ENCODE results near the gene BBS2.

The BBS2 gene, protein sequence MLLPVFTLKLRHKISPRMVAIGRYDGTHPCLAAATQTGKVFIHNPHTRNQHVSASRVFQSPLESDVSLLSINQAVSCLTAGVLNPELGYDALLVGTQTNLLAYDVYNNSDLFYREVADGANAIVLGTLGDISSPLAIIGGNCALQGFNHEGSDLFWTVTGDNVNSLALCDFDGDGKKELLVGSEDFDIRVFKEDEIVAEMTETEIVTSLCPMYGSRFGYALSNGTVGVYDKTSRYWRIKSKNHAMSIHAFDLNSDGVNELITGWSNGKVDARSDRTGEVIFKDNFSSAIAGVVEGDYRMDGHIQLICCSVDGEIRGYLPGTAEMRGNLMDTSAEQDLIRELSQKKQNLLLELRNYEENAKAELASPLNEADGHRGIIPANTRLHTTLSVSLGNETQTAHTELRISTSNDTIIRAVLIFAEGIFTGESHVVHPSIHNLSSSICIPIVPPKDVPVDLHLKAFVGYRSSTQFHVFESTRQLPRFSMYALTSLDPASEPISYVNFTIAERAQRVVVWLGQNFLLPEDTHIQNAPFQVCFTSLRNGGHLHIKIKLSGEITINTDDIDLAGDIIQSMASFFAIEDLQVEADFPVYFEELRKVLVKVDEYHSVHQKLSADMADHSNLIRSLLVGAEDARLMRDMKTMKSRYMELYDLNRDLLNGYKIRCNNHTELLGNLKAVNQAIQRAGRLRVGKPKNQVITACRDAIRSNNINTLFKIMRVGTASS

DNA sequence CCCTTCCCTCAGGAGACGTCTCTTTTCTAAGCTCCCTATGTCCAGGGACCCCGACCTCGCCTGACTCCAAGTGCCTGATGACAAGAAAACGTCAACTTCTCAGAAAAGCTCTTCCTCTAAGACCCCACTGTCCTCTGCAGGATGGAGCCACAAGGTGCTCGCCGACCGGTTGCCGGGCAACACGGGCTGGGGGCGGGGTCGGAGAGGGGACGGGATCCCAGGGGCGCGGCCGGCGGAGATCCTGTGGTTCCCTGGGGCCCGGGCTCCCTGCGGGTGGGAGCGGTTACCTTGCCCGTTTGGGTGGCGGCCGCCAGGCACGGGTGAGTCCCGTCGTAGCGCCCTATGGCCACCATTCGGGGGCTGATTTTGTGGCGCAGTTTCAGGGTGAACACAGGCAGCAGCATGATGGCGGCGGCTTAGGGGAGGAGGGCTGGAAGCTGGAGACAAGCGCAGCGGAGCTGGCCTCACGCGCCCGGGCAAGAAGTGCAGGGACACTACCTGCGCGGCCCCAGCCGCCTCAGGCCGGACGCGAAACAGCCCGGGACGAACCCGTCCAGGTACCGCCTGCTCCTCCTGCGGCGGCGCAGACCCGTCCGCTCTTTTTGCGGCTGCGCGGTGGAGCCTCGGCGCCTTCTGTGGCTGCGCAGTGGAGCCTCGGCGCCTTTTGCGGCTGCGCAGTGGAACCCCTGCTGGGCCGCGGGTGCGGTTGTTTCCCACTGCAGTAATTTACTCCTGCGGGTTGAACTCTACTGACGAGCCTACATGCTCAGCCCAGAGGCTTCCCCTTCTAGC, at the start of gene BBS2:
TSS of gene BBS2 (minus strand) at position 566 of the 792 bp plus-strand sequence. CDS start at position 404, 162 bp downstream.
- Histone ChIP-seq H3K9me3 (ENCODE audit: severe bottlenecking) (no peaks in the 10 kb centered on the region), H3K36me3 (ENCODE audit: low read depth) (no peaks in the 10 kb centered on the region), H3K4me3 (ENCODE audit: severe bottlenecking) (peak within 1 kb of the TSS; percentile 81), H3K4me1 (ENCODE audit: insufficient read depth, poor library complexity, severe bottlenecking) (peaks cover 22% of the 10 kb centered on the region), H3K27me3 (ENCODE audit: insufficient read depth, poor library complexity, severe bottlenecking) (no peaks in the 10 kb centered on the region), H3K27ac (ENCODE audit: poor library complexity, severe bottlenecking) (peak within 1 kb of the TSS; percentile 61)
- peak; percentile 92 for ATAC-seq (ENCODE audit: low read depth)
- DNase-seq (ENCODE audit: low spot score), result peak; percentile 89
- TF ChIP-seq, protein P1, sequence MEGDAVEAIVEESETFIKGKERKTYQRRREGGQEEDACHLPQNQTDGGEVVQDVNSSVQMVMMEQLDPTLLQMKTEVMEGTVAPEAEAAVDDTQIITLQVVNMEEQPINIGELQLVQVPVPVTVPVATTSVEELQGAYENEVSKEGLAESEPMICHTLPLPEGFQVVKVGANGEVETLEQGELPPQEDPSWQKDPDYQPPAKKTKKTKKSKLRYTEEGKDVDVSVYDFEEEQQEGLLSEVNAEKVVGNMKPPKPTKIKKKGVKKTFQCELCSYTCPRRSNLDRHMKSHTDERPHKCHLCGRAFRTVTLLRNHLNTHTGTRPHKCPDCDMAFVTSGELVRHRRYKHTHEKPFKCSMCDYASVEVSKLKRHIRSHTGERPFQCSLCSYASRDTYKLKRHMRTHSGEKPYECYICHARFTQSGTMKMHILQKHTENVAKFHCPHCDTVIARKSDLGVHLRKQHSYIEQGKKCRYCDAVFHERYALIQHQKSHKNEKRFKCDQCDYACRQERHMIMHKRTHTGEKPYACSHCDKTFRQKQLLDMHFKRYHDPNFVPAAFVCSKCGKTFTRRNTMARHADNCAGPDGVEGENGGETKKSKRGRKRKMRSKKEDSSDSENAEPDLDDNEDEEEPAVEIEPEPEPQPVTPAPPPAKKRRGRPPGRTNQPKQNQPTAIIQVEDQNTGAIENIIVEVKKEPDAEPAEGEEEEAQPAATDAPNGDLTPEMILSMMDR (IDR thresholded peaks at IDR 0.05; ENCODE audit: poor library complexity, severe bottlenecking), result no peak

DNA sequence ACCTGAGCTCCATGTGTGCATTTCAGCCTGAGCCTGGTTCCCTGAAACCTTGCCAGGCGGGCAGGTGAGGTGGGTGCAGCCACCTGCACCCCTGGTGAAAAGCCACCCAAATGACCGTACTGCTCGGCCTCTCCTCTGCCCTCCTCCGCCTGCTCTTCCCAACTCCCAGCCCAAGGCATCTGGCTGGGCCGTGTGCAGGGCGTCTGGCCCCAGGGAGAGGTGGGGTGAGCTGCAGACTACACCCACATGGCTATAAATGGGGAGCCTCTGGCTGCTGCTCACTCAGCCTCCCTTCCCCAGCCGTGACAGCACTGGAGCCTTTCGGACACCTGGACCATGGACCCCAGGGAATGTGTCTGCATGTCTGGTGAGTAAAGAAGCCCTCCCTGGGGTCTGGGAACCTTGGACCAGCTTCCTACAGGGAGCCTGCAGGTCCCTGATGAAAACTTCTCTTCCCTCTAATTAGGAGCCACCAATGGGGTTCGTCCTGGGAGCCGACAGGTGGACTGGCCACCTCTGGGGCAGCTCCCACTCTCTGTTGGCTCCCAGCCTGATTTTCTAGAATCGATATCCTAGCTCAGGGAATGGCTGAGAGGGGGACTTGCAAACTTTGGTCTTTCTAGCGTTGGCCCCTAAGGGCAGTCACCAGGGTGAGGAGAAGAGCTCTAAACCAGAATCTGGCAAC, 45.1 kb upstream of the BBS2 start, which contains the start of gene MT4:
TSS of gene MT4 (plus strand) at position 281 of the 685 bp plus-strand sequence. CDS start at position 337, 56 bp downstream.
- TF ChIP-seq, protein P1 (IDR thresholded peaks at IDR 0.05; ENCODE audit: poor library complexity, severe bottlenecking), result no peak
- Histone ChIP-seq H3K27me3 (ENCODE audit: insufficient read depth, poor library complexity, severe bottlenecking) (no peaks in the 10 kb centered on the region), H3K4me1 (ENCODE audit: insufficient read depth, poor library complexity, severe bottlenecking) (no peaks in the 10 kb centered on the region), H3K27ac (ENCODE audit: poor library complexity, severe bottlenecking) (no peak within 1 kb of the TSS), H3K4me3 (ENCODE audit: severe bottlenecking) (no peak within 1 kb of the TSS), H3K9me3 (ENCODE audit: severe bottlenecking) (no peaks in the 10 kb centered on the region), H3K36me3 (ENCODE audit: low read depth) (no peaks in the 10 kb centered on the region)
- DNase-seq (ENCODE audit: low spot score) (no peak), ATAC-seq (ENCODE audit: low read depth) (no peak)

DNA sequence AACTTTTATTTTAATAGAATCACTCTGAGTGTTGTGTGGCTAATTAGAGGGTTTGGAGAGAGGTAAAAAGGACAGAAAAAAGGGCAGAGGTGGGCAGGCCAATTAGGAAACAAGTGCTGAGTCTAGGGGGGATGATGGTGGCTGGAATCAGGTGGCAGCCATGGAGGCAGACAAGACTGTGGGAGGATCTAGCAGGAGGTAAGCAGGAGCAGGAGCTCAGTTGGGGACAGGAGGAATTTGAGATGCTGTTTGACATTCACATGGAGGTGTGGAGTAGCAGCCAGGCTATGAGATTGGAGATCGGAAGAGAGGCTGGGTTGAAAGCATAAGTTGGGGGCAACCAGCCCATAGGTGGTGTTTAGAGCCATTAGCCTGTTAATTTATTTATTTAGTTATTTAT, 41.3 kb upstream of the BBS2 start:
- Histone ChIP-seq H3K9me3 (ENCODE audit: severe bottlenecking) (no peaks in the 10 kb centered on the region), H3K36me3 (ENCODE audit: low read depth) (no peaks in the 10 kb centered on the region), H3K27me3 (ENCODE audit: insufficient read depth, poor library complexity, severe bottlenecking) (no peaks in the 10 kb centered on the region), H3K4me1 (ENCODE audit: insufficient read depth, poor library complexity, severe bottlenecking) (peaks cover 4% of the 10 kb centered on the region), H3K4me3 (ENCODE audit: severe bottlenecking) (no peak overlapping the region), H3K27ac (ENCODE audit: poor library complexity, severe bottlenecking) (no peak overlapping the region)
- no peak for ATAC-seq (ENCODE audit: low read depth)
- DNase-seq (ENCODE audit: low spot score), result no peak
- TF ChIP-seq, protein P1 (IDR thresholded peaks at IDR 0.05; ENCODE audit: poor library complexity, severe bottlenecking), result no peak

DNA sequence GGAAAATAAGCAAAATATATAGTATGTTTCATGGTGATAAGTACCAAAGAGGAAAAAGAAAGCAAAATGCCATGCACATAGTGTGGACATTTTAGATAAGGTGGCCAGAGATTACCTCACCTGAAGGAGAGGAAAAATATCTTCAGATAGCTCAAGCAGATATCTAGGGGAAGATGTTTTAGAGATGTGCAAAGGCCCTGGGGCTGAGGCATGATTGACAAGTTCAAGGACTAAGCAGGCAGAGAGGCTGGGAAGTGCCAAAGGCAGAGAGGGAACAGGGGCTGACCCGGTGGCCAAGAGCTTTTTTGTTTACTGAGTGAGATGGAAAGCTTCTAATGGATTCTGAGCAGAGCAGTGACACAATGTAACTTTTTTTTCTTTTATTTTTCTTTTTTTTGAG, 40.6 kb upstream of the BBS2 start:
- no peaks in the 10 kb centered on the region for H3K36me3 ChIP-seq (ENCODE audit: low read depth)
- H3K4me1 ChIP-seq (ENCODE audit: insufficient read depth, poor library complexity, severe bottlenecking), result peaks cover 4% of the 10 kb centered on the region
- H3K4me3 ChIP-seq (ENCODE audit: severe bottlenecking), result no peak overlapping the region
- ATAC-seq (ENCODE audit: low read depth) (no peak), DNase-seq (ENCODE audit: low spot score) (no peak)
- H3K9me3 ChIP-seq (ENCODE audit: severe bottlenecking), result no peaks in the 10 kb centered on the region
- TF ChIP-seq, protein P1 (IDR thresholded peaks at IDR 0.05; ENCODE audit: poor library complexity, severe bottlenecking), result no peak
- H3K27ac ChIP-seq (ENCODE audit: poor library complexity, severe bottlenecking), result no peak overlapping the region
- no peaks in the 10 kb centered on the region for H3K27me3 ChIP-seq (ENCODE audit: insufficient read depth, poor library complexity, severe bottlenecking)

Data from RWPE2 (cell line).